ENCODE results near the gene METTL25B. TPM values are rescaled to one million over a fixed set of nuclear protein-coding genes. Genes with fewer than 3 reads are reported as not detected.
A peak's percentile ranks its signal among the peaks of the same experiment; 100 is the strongest.

Gene METTL25B
- total RNA-seq, 1 experiment from 2014 or later = 52.7 TPM

- TF ChIP-seq CTCF (IDR thresholded peaks at IDR 0.05; ENCODE audit: unreplicated experiment) = no peak
- no peak for DNase-seq
- peaks cover 17% of the 10 kb centered on the region for H3K4me1 Mint-ChIP-seq (ENCODE audit: low read depth, unreplicated experiment)
- intact Hi-C loops (cut with micrococcal nuclease; ENCODE audit: unreplicated experiment) = no loop called here
- BruUV-seq (replicated peaks) = no TSS peak
- no peaks in the 10 kb centered on the region for H3K9me3 Mint-ChIP-seq (ENCODE audit: low read depth, unreplicated experiment)
- H3K27ac Mint-ChIP-seq (ENCODE audit: unreplicated experiment) = no peak overlapping the region
- CTCF ChIA-PET = no interaction called here
- no peak overlapping the region for H3K4me3 Mint-ChIP-seq (ENCODE audit: low read depth, unreplicated experiment)
- H3K36me3 Mint-ChIP-seq (ENCODE audit: insufficient read depth, unreplicated experiment) = peaks cover 18% of the 10 kb centered on the region
- H3K27me3 Mint-ChIP-seq (ENCODE audit: unreplicated experiment) = no peaks in the 10 kb centered on the region
These were observed 7.1 kb upstream of the METTL25B start for GRCh38 chr1:156721131-156721530.

- TF ChIP-seq CTCF (IDR thresholded peaks at IDR 0.05; ENCODE audit: unreplicated experiment) = no peak
- H3K4me3 Mint-ChIP-seq (ENCODE audit: low read depth, unreplicated experiment) = no peak overlapping the region
- no peak overlapping the region for H3K27ac Mint-ChIP-seq (ENCODE audit: unreplicated experiment)
- intact Hi-C loops (cut with micrococcal nuclease; ENCODE audit: unreplicated experiment) = no loop called here
- peaks cover 17% of the 10 kb centered on the region for H3K4me1 Mint-ChIP-seq (ENCODE audit: low read depth, unreplicated experiment)
- no peaks in the 10 kb centered on the region for H3K9me3 Mint-ChIP-seq (ENCODE audit: low read depth, unreplicated experiment)
- no peaks in the 10 kb centered on the region for H3K27me3 Mint-ChIP-seq (ENCODE audit: unreplicated experiment)
- CTCF ChIA-PET = interaction anchor here (1.3 kb wide), 1 partner anchor 32 kb away, joined by 4 read pairs; no protein-coding TSS in a partner anchor
- peaks cover 18% of the 10 kb centered on the region for H3K36me3 Mint-ChIP-seq (ENCODE audit: insufficient read depth, unreplicated experiment)
- BruUV-seq (replicated peaks) = no TSS peak
- no peak for DNase-seq
These were observed 6.7 kb upstream of the METTL25B start for GRCh38 chr1:156721535-156721934.

DNA sequence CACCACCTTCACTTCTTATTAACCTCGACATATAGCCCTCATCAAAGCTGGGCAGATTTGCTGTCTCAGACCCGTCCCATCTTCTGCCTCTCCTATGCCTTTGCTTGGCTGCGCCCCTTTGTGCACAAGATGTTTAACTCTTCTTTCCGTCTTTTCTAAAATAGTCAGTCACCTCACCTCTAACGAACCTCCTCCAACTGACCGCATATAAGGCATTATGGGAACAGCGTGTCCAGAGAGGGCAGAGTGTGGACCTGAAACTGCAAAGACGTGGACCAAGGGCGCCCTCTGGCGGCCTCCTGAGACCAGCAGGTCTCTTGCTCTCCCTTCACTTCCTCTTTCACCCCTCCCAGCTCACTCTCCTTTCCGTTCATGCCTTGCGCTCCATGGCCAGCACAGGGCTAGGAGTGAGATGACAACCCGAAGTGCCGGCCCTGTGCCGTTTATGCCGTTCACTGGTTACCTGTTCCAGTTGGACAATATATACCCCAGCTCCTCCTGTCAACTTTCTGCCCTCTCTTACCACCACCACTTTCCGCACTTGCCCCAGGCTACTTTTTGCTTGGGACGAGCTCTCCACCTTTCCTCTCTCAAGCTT lies 2.5 kb upstream of the METTL25B start:
- intact Hi-C loops (cut with micrococcal nuclease; ENCODE audit: unreplicated experiment) = loop anchor here (1.0 to 5.0 kb wide), 6 partner anchors 32 to 165 kb away; partner anchors contain the start of genes NTRK1 and PRCC
- H3K4me3 Mint-ChIP-seq (ENCODE audit: low read depth, unreplicated experiment) = no peak overlapping the region
- no TSS peak for BruUV-seq (replicated peaks)
- H3K9me3 Mint-ChIP-seq (ENCODE audit: low read depth, unreplicated experiment) = no peaks in the 10 kb centered on the region
- peak; percentile 91 for TF ChIP-seq CTCF (IDR thresholded peaks at IDR 0.05; ENCODE audit: unreplicated experiment)
- H3K4me1 Mint-ChIP-seq (ENCODE audit: low read depth, unreplicated experiment) = peaks cover 28% of the 10 kb centered on the region
- no peak overlapping the region for H3K27ac Mint-ChIP-seq (ENCODE audit: unreplicated experiment)
- H3K27me3 Mint-ChIP-seq (ENCODE audit: unreplicated experiment) = no peaks in the 10 kb centered on the region
- CTCF ChIA-PET = interaction anchor here (0.6 to 5.1 kb wide), 28 partner anchors 8 to 202 kb away, joined by 3 to 199 read pairs (median 8); partner anchors contain the start of genes CRABP2, HAPLN2, HDGF and INSRR
- peak; percentile 94 for DNase-seq
- peaks cover 7% of the 10 kb centered on the region for H3K36me3 Mint-ChIP-seq (ENCODE audit: insufficient read depth, unreplicated experiment)

DNA sequence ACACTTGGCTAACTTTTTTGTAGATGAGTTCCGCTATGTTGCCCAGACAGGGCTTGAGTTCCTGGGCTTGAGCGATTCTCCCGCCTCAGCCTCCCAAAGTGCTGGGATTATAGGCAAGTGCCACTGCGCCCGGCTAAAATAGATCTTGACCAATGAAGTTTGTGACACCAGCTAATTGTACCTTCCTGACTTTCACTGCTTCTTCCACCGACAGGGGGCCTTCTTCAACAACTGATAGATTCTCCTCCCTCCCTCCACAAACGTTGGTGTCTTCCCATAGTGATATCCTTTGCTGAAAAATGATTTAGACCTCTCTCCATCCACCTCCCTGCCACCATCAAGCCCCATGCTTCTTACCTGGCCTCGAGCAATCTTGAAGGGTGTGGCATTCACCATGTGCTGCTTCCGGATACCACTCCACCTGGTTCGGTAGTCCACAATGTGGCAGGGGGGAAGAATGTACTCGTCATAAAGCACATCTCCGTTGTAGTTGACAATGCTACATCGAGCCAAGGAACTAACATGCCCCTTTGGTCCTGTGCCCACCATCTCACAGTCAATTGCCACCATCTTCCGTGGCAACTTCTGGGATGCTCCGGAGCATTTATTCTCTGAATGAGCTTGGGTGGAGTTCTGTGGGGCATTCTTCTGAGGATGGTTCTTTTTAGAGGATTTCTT lies 1.6 kb upstream of the METTL25B start:
- peaks cover 28% of the 10 kb centered on the region for H3K4me1 Mint-ChIP-seq (ENCODE audit: low read depth, unreplicated experiment)
- no peak overlapping the region for H3K27ac Mint-ChIP-seq (ENCODE audit: unreplicated experiment)
- CTCF ChIA-PET = interaction anchor here (0.6 to 5.1 kb wide), 25 partner anchors 14 to 201 kb away, joined by 3 to 199 read pairs (median 8); partner anchors contain the start of genes HAPLN2, HDGF, INSRR and MRPL24
- intact Hi-C loops (cut with micrococcal nuclease; ENCODE audit: unreplicated experiment) = loop anchor here (1.0 to 5.0 kb wide), 6 partner anchors 33 to 164 kb away; partner anchors contain the start of genes NTRK1 and PRCC
- no peak overlapping the region for H3K4me3 Mint-ChIP-seq (ENCODE audit: low read depth, unreplicated experiment)
- H3K27me3 Mint-ChIP-seq (ENCODE audit: unreplicated experiment) = no peaks in the 10 kb centered on the region
- BruUV-seq (replicated peaks) = no TSS peak
- peak; percentile 62 for TF ChIP-seq CTCF (IDR thresholded peaks at IDR 0.05; ENCODE audit: unreplicated experiment)
- no peaks in the 10 kb centered on the region for H3K9me3 Mint-ChIP-seq (ENCODE audit: low read depth, unreplicated experiment)
- peaks cover under 1% of the 10 kb centered on the region for H3K36me3 Mint-ChIP-seq (ENCODE audit: insufficient read depth, unreplicated experiment)
- peak; percentile 77 for DNase-seq

Data from Calu3 (cell line).